Prostate gland (tissue), 2 donors: Measurements from ENCODE around the gene CFAP300. TPM values are rescaled to one million over a fixed set of nuclear protein-coding genes. Genes with fewer than 3 reads are reported as not detected.

ENCODE experiments used
- DNase-seq: peaks from one replicate; pipeline ENCODE4 v3.0.0-alpha.2; 2019; ENCODE audit warnings: low spot score
- H3K27ac ChIP-seq, 2 donors: fragments of 200-600 bp; sonication (generic); 2 replicates each; pipeline ENCODE4 v1.5.1; 2017 to 2019
- H3K27me3 ChIP-seq: fragments of 200-600 bp; sonication (generic); replicated peaks from 2 replicates; pipeline ENCODE4 v1.5.1; 2019; ENCODE audit not compliant: insufficient read depth
- H3K36me3 ChIP-seq, 2 donors: fragments of 200-600 bp; sonication (generic); 1 replicate in 1 of 2; 2 replicates in 1 of 2; pipeline versions ENCODE4 v1.5.1 to v1.8.1; 2017 to 2019
- H3K4me1 ChIP-seq: fragments of 200-600 bp; sonication (generic); replicated peaks from 2 replicates; pipeline ENCODE4 v1.5.1; 2019
- H3K4me3 ChIP-seq, 2 donors: fragments of 200-600 bp; sonication (generic); 2 replicates each; pipeline ENCODE4 v1.5.1; 2017 to 2019
- H3K9me3 ChIP-seq: fragments of 200-600 bp; sonication (generic); 2 replicates; pipeline ENCODE4 v1.5.1; 2017
- CTCF ChIP-seq, 4 experiments: fragments of 200-600 bp in 2 of 4; fragments of 450-650 bp in 2 of 4; sonication (generic) in 2 of 4; IDR thresholded peaks; 1 replicate in 3 of 4; 2 replicates in 1 of 4; pipeline ENCODE4 v1.5.1; 2016 to 2019; ENCODE audit warnings: antibody characterized with exemption in 4 of 4, mild to moderate bottlenecking in 2 of 4, moderate library complexity in 2 of 4
- POLR2A ChIP-seq: fragments of 450-650 bp; IDR thresholded peaks from one replicate; pipeline ENCODE4 v1.6.1; 2016; ENCODE audit warnings: antibody characterized with exemption, mild to moderate bottlenecking
- POLR2AphosphoS5 ChIP-seq: sonication (generic); formaldehyde crosslinking; IDR thresholded peaks from one replicate; pipeline ENCODE4 v1.6.1; 2017; ENCODE audit warnings: antibody characterized with exemption
- WGBS: methylation state at CpG from one replicate; pipeline ENCODE4 v1.1.5; 2018; 5-methylcytosine and 5-hydroxymethylcytosine counted together
- intact Hi-C: fragments of 100-400 bp; cut with DNase I; formaldehyde crosslinking; loops from one replicate; pipeline ENCODE4 v1.14.2; 2022
- total RNA-seq, 2 donors: library from RNA; depleted of rRNA; stranded (reverse); fragments of >200 nt; gene quantifications; one replicate each; pipeline ENCODE4 v1.1.0, GENCODE V29; 2016

The CFAP300 gene
- total RNA-seq, 2 donors from 2014 or later, result 4.0 to 24.0 TPM

DNA sequence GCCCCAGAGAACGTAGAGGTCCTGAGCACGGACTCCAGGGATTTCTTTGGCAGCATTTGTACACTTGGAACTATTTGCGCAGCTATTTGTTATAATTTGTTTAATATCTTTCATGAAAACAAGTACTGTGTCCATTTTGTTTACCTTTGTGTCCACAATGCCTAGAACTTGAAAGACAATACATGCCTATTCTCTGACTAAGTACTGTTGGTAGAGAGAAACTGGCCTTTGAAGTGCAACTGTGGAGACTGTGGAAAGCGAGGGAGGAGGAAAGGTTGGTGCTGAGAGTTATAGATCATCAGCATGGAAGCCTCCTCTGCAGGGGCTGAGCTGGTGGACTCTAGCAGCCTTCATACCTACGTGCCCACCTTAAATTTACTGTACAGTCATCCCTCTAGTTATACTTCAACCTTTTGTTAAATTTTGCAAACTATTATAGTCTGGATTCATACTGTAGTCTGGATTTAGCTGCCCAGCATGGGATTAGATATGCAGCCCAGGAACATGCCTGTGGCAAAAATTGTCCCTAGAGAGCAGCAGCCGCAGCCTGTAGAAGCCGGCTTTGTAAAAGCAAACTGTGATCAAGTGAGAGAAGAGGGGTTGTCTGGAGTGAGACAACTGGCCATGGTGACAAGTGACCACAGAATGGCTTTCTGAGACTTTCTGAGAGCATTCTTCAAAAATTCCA lies 38.8 kb downstream of the CFAP300 start:
- no peak for DNase-seq
- no peak for TF ChIP-seq CTCF (IDR thresholded peaks at IDR 0.05)
- TF ChIP-seq POLR2A, result no peak
- no peak for TF ChIP-seq POLR2AphosphoS5
- intact Hi-C loops, result no loop called here
- WGBS, result 66% methylated on average over 7 of the region's 7 CpGs
- H3K9me3 ChIP-seq, result no peaks in the 10 kb centered on the region
- H3K36me3 ChIP-seq, result no peaks in the 10 kb centered on the region
- H3K27ac ChIP-seq, result no peak overlapping the region
- no peaks in the 10 kb centered on the region for H3K4me1 ChIP-seq
- H3K4me3 ChIP-seq, result no peak overlapping the region
- no peaks in the 10 kb centered on the region for H3K27me3 ChIP-seq

DNA sequence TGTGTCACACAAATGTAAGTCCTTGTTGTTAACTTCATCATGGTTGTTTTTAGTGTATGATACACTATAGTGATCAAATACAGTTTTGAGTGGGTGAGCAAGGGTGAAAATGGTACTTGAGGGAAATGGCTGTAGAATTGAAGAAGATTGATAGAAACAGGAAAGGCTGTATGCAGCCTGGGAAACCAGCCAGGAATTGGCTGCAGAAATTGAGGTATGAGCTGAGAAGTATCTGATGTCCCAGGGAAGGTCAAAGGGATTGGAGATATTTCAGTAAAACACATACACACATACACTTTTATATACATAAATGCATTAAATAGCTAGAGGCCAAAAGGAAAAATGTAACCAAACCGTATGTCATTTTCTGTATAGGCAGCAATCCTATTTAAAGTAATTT lies 49.9 kb downstream of the CFAP300 start:
- Histone ChIP-seq H3K4me3 (no peak overlapping the region), H3K27me3 (no peaks in the 10 kb centered on the region), H3K27ac (no peak overlapping the region), H3K4me1 (no peaks in the 10 kb centered on the region), H3K9me3 (no peaks in the 10 kb centered on the region), H3K36me3 (no peaks in the 10 kb centered on the region)
- intact Hi-C loops, result no loop called here
- no peak for DNase-seq
- WGBS, result 88% methylated on average over 1 of the region's 1 CpG
- TF ChIP-seq CTCF (IDR thresholded peaks at IDR 0.05) (no peak), POLR2A (no peak), POLR2AphosphoS5 (no peak)

GRCh38 chr11:102099755-102100154 lies 52.5 kb downstream of the CFAP300 start:
- no peaks in the 10 kb centered on the region for H3K4me1 ChIP-seq
- no peak overlapping the region for H3K27ac ChIP-seq
- TF ChIP-seq POLR2AphosphoS5 (no peak), CTCF (IDR thresholded peaks at IDR 0.05) (no peak), POLR2A (no peak)
- no peaks in the 10 kb centered on the region for H3K36me3 ChIP-seq
- intact Hi-C loops, result no loop called here
- DNase-seq, result no peak
- 100% methylated on average over 2 of the region's 2 CpGs for WGBS
- no peaks in the 10 kb centered on the region for H3K9me3 ChIP-seq
- no peaks in the 10 kb centered on the region for H3K27me3 ChIP-seq
- no peak overlapping the region for H3K4me3 ChIP-seq

DNA sequence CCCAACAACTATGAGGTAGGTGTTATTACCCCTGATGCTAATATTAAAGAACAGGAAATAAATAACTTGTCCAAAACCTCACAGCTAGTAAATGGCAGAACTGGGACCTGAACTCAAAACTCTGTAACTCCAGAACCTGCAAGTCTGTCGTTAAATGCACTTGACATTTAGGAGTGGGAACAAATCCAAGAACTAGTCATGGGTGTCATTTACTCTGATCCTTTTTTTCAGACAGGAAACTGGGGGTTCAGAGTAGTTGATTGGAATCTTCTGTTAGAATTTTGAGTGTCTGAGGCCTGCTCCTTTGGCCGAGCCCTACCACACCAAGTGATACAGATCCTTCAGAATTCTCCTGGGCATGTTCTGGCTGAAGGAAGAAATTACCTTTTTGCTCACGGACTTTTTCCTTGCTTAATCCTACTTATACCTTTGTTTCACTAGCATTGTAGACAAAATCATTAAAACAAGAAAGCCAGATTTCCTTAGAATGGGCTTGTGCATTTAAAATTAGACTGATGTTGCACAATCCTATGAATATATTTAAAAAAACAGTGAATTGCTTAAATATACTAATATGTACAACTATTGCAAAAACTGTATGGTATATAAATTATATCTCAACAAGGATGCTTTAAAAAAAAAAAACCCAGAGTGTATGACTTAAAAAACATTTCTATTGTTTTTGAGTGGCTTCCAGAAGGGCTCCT lies 61.6 kb downstream of the CFAP300 start:
- H3K27ac ChIP-seq, result peak overlapping the region in 1 of 2 donors; percentile 99
- 64% methylated on average over 3 of the region's 3 CpGs for WGBS
- H3K4me3 ChIP-seq, result no peak overlapping the region
- no peaks in the 10 kb centered on the region for H3K27me3 ChIP-seq
- no peaks in the 10 kb centered on the region for H3K9me3 ChIP-seq
- H3K4me1 ChIP-seq, result no peaks in the 10 kb centered on the region
- no peak for DNase-seq
- TF ChIP-seq CTCF (IDR thresholded peaks at IDR 0.05) (no peak), POLR2A (no peak), POLR2AphosphoS5 (no peak)
- H3K36me3 ChIP-seq, result no peaks in the 10 kb centered on the region
- intact Hi-C loops, result no loop called here
